HG03457 (cell line): ENCODE results near the gene SLC26A11.

Source experiments
- ATAC-seq: cut with Tn5 transposase; IDR thresholded peaks from one replicate; pipeline ENCODE4 v1.9.1; 2021; ENCODE audit warnings: moderate number of reproducible peaks; ENCODE audit not compliant: unreplicated experiment

The SLC26A11 gene

DNA sequence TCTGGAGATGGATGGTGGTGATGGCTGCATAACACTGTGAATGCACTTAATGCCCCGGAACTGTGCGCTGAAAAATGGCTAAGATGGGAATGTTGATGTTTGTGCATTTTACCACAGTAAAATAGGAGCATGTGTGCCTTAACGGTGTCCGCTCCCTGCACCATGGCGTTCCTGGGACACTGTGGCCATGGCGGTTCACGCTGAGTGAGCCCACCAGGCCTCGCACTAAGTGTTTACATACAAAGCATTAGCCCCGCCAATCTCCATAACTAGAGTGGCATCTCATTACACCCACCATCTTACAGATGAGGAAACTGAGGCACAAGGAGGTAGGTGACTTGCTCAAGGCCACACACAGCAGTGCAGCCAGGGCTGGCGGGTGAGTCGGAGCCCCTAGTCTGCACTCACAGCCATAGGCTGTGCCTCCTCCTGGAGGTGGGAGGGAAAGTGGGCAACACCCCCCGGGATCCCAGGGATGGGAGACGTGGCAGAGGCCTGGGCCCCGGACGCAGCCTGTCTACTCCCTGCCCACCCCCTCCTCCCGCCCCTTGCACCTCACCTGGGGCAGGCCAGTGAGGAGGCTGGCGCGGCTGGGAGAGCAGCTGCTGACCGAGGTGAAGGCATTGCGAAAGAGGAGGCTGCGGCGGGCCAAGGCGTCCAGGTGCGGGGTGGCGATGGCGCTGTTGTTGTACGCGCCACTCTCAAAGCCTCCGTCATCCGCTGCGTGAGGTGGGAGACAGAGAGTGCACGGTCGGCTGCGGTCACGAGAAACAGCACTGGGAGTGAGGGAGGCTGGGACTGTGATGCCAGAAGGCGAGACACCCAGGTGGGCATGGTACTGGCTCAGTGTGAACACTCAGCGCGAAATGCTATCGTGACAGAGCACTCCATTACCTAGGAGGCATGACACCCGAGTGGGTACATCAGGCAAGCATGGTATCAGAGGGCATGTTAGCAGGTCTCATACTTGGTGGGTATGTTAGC, 3.5 kb upstream of the SLC26A11 start:
- no peak for ATAC-seq

DNA sequence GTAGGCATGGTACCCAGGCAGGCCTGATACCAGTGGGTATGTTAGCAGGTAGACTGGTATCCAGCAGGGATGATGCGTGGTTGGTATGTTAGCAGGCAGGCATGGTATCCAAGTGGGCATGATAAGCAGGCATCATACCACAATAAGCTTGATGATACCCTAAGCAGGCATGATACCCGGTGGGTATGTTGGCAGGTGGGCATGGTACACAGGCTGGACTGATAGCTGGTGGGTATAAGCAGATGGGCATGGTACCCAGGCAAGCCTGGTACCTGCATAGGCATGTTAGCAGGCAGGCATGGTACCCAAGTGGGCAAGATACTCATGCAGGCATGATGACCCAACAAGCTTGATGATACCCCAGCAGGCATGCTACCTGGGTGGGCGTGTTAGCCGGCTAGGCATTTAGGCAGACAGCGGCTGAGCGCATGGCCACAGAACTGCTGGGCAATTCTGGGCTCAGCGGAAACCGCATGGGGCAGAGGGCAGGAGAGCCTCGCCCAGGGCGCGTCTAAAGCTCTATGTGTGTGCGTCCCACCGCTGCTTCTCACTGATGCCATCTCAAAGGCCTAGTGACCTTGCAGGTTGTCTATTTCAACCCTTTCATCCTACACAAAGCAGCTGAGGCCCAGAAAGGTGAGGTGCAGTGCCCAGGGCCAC, 2.4 kb upstream of the SLC26A11 start:
- ATAC-seq: no peak

DNA sequence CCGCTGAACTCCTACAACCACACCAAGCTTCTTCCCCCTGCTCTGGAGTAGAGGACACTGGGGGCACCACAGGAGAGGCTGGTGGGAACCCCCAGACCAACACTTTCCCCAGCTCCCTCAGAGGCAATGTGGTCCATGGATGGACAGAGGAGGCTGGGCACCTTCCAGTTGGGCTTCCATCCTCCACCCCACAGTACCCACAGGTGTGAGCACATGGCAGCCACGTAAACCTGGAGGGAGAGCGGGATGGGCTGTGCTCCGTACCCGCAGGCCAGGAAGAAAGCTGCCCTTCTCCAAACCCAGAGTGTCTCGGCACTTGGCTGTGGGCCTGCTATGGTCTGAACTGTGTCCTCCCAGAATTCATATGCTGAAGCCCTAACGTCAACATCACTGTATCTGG, 1.8 kb upstream of the SLC26A11 start:
- ATAC-seq: no peak

GRCh38 chr17:80219013-80219762, 1.0 kb upstream of the SLC26A11 start:
- ATAC-seq: peak; percentile 40

- peak; percentile 15 for ATAC-seq
These were observed 519 bp upstream of the SLC26A11 start for GRCh38 chr17:80219763-80220053.

GRCh38 chr17:80220736-80221215, 549 bp downstream of the SLC26A11 start:
- ATAC-seq: no peak

DNA sequence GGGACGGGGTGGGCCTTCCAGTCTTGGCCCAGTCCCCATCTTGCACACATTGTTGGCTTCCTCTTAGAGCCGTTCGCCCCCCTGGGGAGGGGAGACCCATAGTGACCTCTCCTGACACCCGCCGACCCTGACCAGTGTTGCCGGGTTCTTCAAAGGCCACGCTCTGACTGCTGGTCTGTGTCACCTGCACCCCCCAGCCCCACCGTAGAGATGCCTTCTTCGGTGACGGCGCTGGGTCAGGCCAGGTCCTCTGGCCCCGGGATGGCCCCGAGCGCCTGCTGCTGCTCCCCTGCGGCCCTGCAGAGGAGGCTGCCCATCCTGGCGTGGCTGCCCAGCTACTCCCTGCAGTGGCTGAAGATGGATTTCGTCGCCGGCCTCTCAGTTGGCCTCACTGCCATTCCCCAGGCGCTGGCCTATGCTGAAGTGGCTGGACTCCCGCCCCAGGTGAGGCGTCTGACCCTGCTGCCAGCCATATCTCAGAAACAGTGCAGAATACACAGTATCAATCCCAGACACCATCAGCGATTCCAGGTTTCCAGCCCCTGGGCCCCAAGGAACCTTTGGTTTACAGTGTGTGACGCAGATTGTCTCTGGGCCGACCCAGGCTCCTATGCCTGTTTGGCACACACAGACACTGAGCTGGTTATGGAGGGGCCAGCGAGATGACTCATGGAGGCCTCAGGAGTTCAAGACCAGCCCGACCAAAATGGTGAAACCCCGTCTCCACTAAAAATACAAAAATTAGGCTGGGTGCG, 1.3 kb downstream of the SLC26A11 start:
- no peak for ATAC-seq

GRCh38 chr17:80222376-80223141, 2.3 kb downstream of the SLC26A11 start:
- no peak for ATAC-seq

- ATAC-seq: no peak
These were observed 3.1 kb downstream of the SLC26A11 start for GRCh38 chr17:80223142-80223815.

GRCh38 chr17:80223838-80224497, 3.7 kb downstream of the SLC26A11 start:
- ATAC-seq: no peak

GRCh38 chr17:80224683-80225082, 4.5 kb downstream of the SLC26A11 start:
- ATAC-seq: no peak

- ATAC-seq: no peak
These were observed 5.0 kb downstream of the SLC26A11 start for GRCh38 chr17:80225230-80225629.

GRCh38 chr17:80227156-80227555, 6.9 kb downstream of the SLC26A11 start:
- no peak for ATAC-seq

DNA sequence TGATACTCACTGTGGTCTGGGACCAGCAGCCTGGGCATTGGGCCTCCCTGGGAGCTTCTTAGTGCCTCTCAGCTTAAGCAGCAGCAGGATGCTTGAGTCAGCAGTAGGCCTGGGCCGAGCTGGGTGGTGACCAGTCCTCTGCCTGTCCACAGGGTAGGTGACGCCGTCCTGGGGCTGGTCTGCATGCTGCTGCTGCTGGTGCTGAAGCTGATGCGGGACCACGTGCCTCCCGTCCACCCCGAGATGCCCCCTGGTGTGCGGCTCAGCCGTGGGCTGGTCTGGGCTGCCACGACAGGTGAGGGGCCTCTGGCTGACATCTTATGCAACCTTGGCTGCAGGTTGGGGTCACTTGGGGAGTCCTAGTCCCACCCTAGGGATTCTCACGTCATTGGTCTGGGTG, 7.4 kb downstream of the SLC26A11 start:
- no peak for ATAC-seq

- no peak for ATAC-seq
These were observed 8.2 kb downstream of the SLC26A11 start for GRCh38 chr17:80228477-80228876.

GRCh38 chr17:80229011-80229410, 8.8 kb downstream of the SLC26A11 start:
- ATAC-seq: no peak

DNA sequence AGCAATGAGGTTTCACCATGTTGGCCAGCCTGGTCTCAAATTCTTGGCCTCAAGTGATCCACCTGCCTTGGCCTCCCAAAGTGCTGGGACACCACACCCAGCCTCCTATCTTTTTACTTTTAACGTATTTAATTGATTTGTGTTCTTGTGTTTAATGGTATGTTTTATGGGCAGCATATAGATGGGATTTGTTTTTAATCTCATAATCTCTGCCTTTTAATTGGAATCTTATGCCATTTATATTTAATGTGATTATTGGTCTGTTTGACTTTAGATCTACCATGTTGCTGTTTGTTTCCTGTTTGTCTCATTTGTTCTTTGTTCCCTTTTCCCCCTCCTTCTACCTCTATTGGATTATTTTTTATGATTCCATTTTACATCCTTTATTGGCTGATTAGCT, 12.2 kb downstream of the SLC26A11 start:
- no peak for ATAC-seq

GRCh38 chr17:80233202-80233601, 13.0 kb downstream of the SLC26A11 start:
- no peak for ATAC-seq

DNA sequence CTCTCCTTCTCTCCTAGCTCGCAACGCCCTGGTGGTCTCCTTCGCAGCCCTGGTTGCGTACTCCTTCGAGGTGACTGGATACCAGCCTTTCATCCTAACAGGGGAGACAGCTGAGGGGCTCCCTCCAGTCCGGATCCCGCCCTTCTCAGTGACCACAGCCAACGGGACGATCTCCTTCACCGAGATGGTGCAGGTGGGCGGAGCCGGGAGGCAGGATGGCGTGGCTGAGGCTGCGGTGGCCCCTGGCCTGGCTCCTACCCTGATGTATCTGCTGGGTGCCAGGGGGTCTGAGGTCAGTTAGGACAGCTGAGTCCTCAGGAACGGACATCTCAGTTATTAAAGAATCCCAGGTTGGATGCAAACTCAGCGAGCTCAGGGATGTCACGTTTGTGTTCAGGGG, 16.7 kb downstream of the SLC26A11 start:
- no peak for ATAC-seq
